ENCODE data around the gene TPX2. TPM values are rescaled to one million over a fixed set of nuclear protein-coding genes. Genes with fewer than 3 reads are reported as not detected.

TPX2 gene
- total and polyA plus RNA-seq, 2 donors (not counting 3 experiments of a cell fraction or from before 2014, with no cell fraction given): 24.8 to 114 TPM

DNA sequence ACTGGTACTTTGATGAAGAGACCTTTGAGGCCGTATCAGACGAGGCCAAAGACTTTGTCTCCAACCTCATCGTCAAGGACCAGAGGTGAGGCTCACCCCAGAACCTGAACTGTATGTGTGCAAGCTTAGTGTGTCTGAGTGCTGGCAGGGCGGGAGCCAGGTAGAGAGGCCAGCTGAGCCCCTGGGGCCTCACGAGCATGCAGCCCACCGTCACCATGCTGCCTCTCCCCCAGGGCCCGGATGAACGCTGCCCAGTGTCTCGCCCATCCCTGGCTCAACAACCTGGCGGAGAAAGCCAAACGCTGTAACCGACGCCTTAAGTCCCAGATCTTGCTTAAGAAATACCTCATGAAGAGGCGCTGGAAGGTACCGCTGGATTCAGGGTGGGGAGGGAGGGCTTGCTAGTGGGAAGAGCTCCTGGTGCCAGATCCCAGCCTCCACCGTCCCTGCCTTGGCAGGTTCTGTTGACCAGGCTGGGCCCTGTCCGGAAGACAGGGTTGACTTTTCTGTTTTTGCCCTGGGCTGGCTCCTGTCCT, 92.7 kb downstream of the TPX2 start:
- DNase-seq (ENCODE audit: low read depth, low spot score): no peak
- Histone ChIP-seq H3K9me1 (replicated peaks; ENCODE audit: control insufficient read depth, extremely low read depth, insufficient read depth, low read length) (no peaks in the 10 kb centered on the region), H3K36me3 (ENCODE audit: control insufficient read depth in 2 of 2, extremely low read depth in 1 of 2, insufficient read depth in 2 of 2, low read length in 2 of 2) (no peaks in the 10 kb centered on the region), H3K9me3 (replicated peaks; ENCODE audit: control insufficient read depth, insufficient read depth, low read length) (no peaks in the 10 kb centered on the region), H3K27ac (ENCODE audit: insufficient read depth, low read depth, low read length) (no peak overlapping the region), H3K27me3 (ENCODE audit: control insufficient read depth in 2 of 2, insufficient read depth in 2 of 2, low read length in 2 of 2) (no peaks in the 10 kb centered on the region), H2AFZ (ENCODE audit: low read depth, low read length) (no peak overlapping the region), H3K4me3 (replicated peaks in 1 of 3; ENCODE audit: insufficient read depth in 1 of 3, low read depth in 1 of 3, low read length in 3 of 3) (no peak overlapping the region), H3K4me1 (ENCODE audit: control insufficient read depth, extremely low read depth, insufficient read depth, low read length) (peaks cover 22% of the 10 kb centered on the region), H3K4me2 (ENCODE audit: insufficient read depth, low read length) (no peak overlapping the region), H3K79me2 (ENCODE audit: control insufficient read depth, insufficient read depth, low read length) (no peaks in the 10 kb centered on the region), H4K20me1 (replicated peaks; ENCODE audit: control insufficient read depth, extremely low read depth, insufficient read depth, low read length) (no peaks in the 10 kb centered on the region), H3K9ac (replicated peaks; ENCODE audit: extremely low read depth, insufficient read depth, low read length) (no peak overlapping the region)
- CTCF ChIA-PET: interaction anchor here (25.3 kb wide), 1 partner anchor 18 kb away, joined by 619 read pairs; the partner anchor contains the start of gene FOXS1
- TF ChIP-seq FOS (IDR thresholded peaks at IDR 0.05; ENCODE audit: borderline replicate concordance, insufficient read depth, low read length) (no peak), GATA2 (IDR thresholded peaks at IDR 0.05; ENCODE audit: insufficient read depth, insufficient read length, low read depth, low read length) (no peak), MYC (IDR thresholded peaks at IDR 0.05; ENCODE audit: low read depth, low read length) (no peak), POLR2AphosphoS5 (IDR thresholded peaks at IDR 0.05; ENCODE audit: insufficient read depth, low read depth, low read length) (no peak), EZH2 (IDR thresholded peaks at IDR 0.05; ENCODE audit: borderline replicate concordance, low read depth, low read length, severe bottlenecking) (no peak), POLR2A (IDR thresholded peaks at IDR 0.05; ENCODE audit: low read depth, low read length) (no peak), JUN (IDR thresholded peaks at IDR 0.05; ENCODE audit: borderline replicate concordance, insufficient read depth, insufficient read length, low read depth) (no peak)
- TF ChIP-seq, protein P1, sequence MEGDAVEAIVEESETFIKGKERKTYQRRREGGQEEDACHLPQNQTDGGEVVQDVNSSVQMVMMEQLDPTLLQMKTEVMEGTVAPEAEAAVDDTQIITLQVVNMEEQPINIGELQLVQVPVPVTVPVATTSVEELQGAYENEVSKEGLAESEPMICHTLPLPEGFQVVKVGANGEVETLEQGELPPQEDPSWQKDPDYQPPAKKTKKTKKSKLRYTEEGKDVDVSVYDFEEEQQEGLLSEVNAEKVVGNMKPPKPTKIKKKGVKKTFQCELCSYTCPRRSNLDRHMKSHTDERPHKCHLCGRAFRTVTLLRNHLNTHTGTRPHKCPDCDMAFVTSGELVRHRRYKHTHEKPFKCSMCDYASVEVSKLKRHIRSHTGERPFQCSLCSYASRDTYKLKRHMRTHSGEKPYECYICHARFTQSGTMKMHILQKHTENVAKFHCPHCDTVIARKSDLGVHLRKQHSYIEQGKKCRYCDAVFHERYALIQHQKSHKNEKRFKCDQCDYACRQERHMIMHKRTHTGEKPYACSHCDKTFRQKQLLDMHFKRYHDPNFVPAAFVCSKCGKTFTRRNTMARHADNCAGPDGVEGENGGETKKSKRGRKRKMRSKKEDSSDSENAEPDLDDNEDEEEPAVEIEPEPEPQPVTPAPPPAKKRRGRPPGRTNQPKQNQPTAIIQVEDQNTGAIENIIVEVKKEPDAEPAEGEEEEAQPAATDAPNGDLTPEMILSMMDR (IDR thresholded peaks at IDR 0.05; ENCODE audit: extremely low read depth in 1 of 2, insufficient read depth in 1 of 2, low read depth in 1 of 2, low read length in 2 of 2): no peak
- TF ChIP-seq, protein P2, sequence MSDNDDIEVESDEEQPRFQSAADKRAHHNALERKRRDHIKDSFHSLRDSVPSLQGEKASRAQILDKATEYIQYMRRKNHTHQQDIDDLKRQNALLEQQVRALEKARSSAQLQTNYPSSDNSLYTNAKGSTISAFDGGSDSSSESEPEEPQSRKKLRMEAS (IDR thresholded peaks at IDR 0.05; ENCODE audit: insufficient read depth, insufficient read length): no peak
- no TSS peak for BruUV-seq (replicated peaks)
- intact Hi-C loops (cut with micrococcal nuclease) (no loop called here), dilution Hi-C loops (cut with MboI; ENCODE audit: extremely low pct_ligation_motif_present, low sequenced_read_pairs) (no loop called here)
- POLR2A ChIA-PET: no interaction called here
- no peak for FAIRE-seq

Data from endothelial cell of umbilical vein (primary cell).